RWPE2 (cell line): ENCODE results near the gene NEB.

Experiments used
- ATAC-seq: fragments of 200-7000 bp; cut with Tn5 transposase; 3 replicates; pipeline ENCODE4 v1.9.1; 2021; ENCODE audit warnings: low read depth
- DNase-seq: peaks from one replicate; pipeline ENCODE4 v3.0.0-alpha.2; 2020; ENCODE audit warnings: low spot score
- H3K27ac ChIP-seq: fragments of 450-650 bp; 2 replicates; pipeline ENCODE4 v1.5.1; 2017; ENCODE audit warnings: mild to moderate bottlenecking; ENCODE audit not compliant: poor library complexity, severe bottlenecking
- H3K27me3 ChIP-seq: fragments of 250-450 bp; sonication (Bioruptor Pico); 2 replicates; pipeline ENCODE4 v1.5.1; 2021; ENCODE audit warnings: mild to moderate bottlenecking, moderate library complexity; ENCODE audit not compliant: insufficient read depth, poor library complexity, severe bottlenecking
- H3K36me3 ChIP-seq: fragments of 250-450 bp; sonication (Bioruptor Pico); 2 replicates; pipeline ENCODE4 v1.5.1; 2020; ENCODE audit warnings: low read depth, mild to moderate bottlenecking, moderate library complexity
- H3K4me1 ChIP-seq: fragments of 250-450 bp; sonication (Bioruptor Pico); 2 replicates; pipeline ENCODE4 v1.5.1; 2021; ENCODE audit warnings: mild to moderate bottlenecking, moderate library complexity; ENCODE audit not compliant: insufficient read depth, poor library complexity, severe bottlenecking
- H3K4me3 ChIP-seq: fragments of 250-450 bp; sonication (Bioruptor Pico); 2 replicates; pipeline ENCODE4 v1.5.1; 2021; ENCODE audit warnings: mild to moderate bottlenecking, moderate library complexity; ENCODE audit not compliant: severe bottlenecking
- H3K9me3 ChIP-seq: fragments of 250-450 bp; sonication (Bioruptor Pico); 2 replicates; pipeline ENCODE4 v1.5.1; 2021; ENCODE audit warnings: mild to moderate bottlenecking, moderate library complexity; ENCODE audit not compliant: severe bottlenecking
- CTCF ChIP-seq: fragments of 450-650 bp; IDR thresholded peaks from one replicate; pipeline ENCODE4 v1.5.1; 2017; ENCODE audit warnings: mild to moderate bottlenecking, moderate library complexity; ENCODE audit not compliant: poor library complexity, severe bottlenecking

The NEB gene

GRCh38 chr2:151522556-151522955 is 211.7 kb downstream of the NEB start:
- Histone ChIP-seq H3K27me3 (no peaks in the 10 kb centered on the region), H3K4me1 (no peaks in the 10 kb centered on the region), H3K27ac (no peak overlapping the region), H3K9me3 (no peaks in the 10 kb centered on the region), H3K4me3 (no peak overlapping the region), H3K36me3 (no peaks in the 10 kb centered on the region)
- ATAC-seq: no peak
- TF ChIP-seq CTCF: no peak
- no peak for DNase-seq

- H3K36me3 ChIP-seq: no peaks in the 10 kb centered on the region
Observed at GRCh38 chr2:151520976-151521375, 213.3 kb downstream of the NEB start.

GRCh38 chr2:151518802-151519201 is 215.5 kb downstream of the NEB start:
- Histone ChIP-seq H3K27me3 (no peaks in the 10 kb centered on the region), H3K36me3 (no peaks in the 10 kb centered on the region), H3K4me3 (no peak overlapping the region), H3K9me3 (no peaks in the 10 kb centered on the region), H3K27ac (no peak overlapping the region), H3K4me1 (no peaks in the 10 kb centered on the region)
- no peak for TF ChIP-seq CTCF
- DNase-seq: no peak
- peak; percentile 31; the same call in 1 of the 3 replicates for ATAC-seq

More at GRCh38 chr2:151520976-151521375, 213.3 kb downstream of the NEB start:
- H3K9me3 ChIP-seq: no peaks in the 10 kb centered on the region
- H3K27ac ChIP-seq: no peak overlapping the region
- TF ChIP-seq CTCF: no peak
- no peaks in the 10 kb centered on the region for H3K27me3 ChIP-seq
- H3K4me3 ChIP-seq: no peak overlapping the region
- no peaks in the 10 kb centered on the region for H3K4me1 ChIP-seq
- no peak for DNase-seq
- ATAC-seq: no peak

- Histone ChIP-seq H3K36me3 (no peaks in the 10 kb centered on the region), H3K4me1 (no peaks in the 10 kb centered on the region), H3K9me3 (no peaks in the 10 kb centered on the region), H3K27ac (no peak overlapping the region), H3K4me3 (no peak overlapping the region), H3K27me3 (no peaks in the 10 kb centered on the region)
- ATAC-seq: peak; percentile 17; the same call in 1 of the 3 replicates
- no peak for TF ChIP-seq CTCF
- no peak for DNase-seq
Observed at GRCh38 chr2:151508519-151508918, 225.8 kb downstream of the NEB start.

GRCh38 chr2:151506170-151506569 is 228.1 kb downstream of the NEB start:
- Histone ChIP-seq H3K36me3 (no peaks in the 10 kb centered on the region), H3K4me3 (no peak overlapping the region), H3K27me3 (no peaks in the 10 kb centered on the region), H3K9me3 (no peaks in the 10 kb centered on the region), H3K4me1 (no peaks in the 10 kb centered on the region), H3K27ac (no peak overlapping the region)
- ATAC-seq (no peak), DNase-seq (no peak)
- TF ChIP-seq CTCF: no peak
